MM.1S (cell line): Measurements from ENCODE around the gene OASL.

ENCODE experiments used
- CTCF ChIP-seq: fragments of 300-600 bp; sonication (generic); IDR thresholded peaks from 2 replicates; pipeline ENCODE4 v1.5.1; 2016; ENCODE audit warnings: antibody characterized with exemption, low read length, mixed read lengths
- EZH2 ChIP-seq: fragments of 300-600 bp; sonication (generic); optimal IDR thresholded peaks from 2 replicates; pipeline ENCODE3; 2017; ENCODE audit warnings: low read depth, mild to moderate bottlenecking, antibody characterized with exemption, low read length, mixed read lengths
- EZH2phosphoT487 ChIP-seq: fragments of 300-600 bp; sonication (generic); IDR thresholded peaks from 2 replicates; pipeline ENCODE4 v1.6.1; 2018; ENCODE audit warnings: antibody characterized with exemption, low read length

GRCh38 chr12:121080909-121081308 lies 41.9 kb upstream of the OASL start:
- no peak for TF ChIP-seq EZH2
- TF ChIP-seq CTCF: no peak
- no peak for TF ChIP-seq EZH2phosphoT487
